PC-9 (cell line): ENCODE results near the gene ADAM19. TPM values are rescaled to one million over a fixed set of nuclear protein-coding genes. Genes with fewer than 3 reads are reported as not detected.

Experiments
- BruUV-seq: library from RNA; stranded (reverse); fragments of 400-500 nt; replicated peaks from 2 replicates; lab custom pipeline; 2021; lab: Mats Ljungman, UMichigan
- CTCF ChIA-PET: fragments of 300-600 bp; sonication (Branson Sonifier 250); formaldehyde crosslinking; loops from one replicate; lab custom pipeline; 2022; ENCODE audit warnings: antibody characterized with exemption; lab: Charles Lee
- POLR2A ChIA-PET: fragments of 300-600 bp; sonication (Branson Sonifier 250); formaldehyde crosslinking; loops from one replicate; lab custom pipeline; 2022; ENCODE audit warnings: antibody characterized with exemption; ENCODE audit not compliant: unreplicated experiment; lab: Charles Lee
- DNase-seq, 2 experiments: peaks; one replicate each; pipeline versions ENCODE4 v3.0.0 to v3.0.0-alpha.2; 2015 to 2022; ENCODE audit warnings: mixed read lengths in 1 of 2
- H2AFZ ChIP-seq: fragments of 200-600 bp; sonication (generic); 2 replicates; pipeline ENCODE4 v1.8.1; 2017; ENCODE audit warnings: antibody characterized with exemption
- H3F3A ChIP-seq: fragments of 200-600 bp; sonication (generic); 2 replicates; pipeline ENCODE4 v1.8.1; 2017; ENCODE audit warnings: antibody characterized with exemption, mild to moderate bottlenecking, low read depth; ENCODE audit not compliant: insufficient read depth
- H3K27ac ChIP-seq: fragments of 200-600 bp; sonication (generic); 2 replicates; pipeline ENCODE4 v1.6.1; 2016; ENCODE audit warnings: mixed run types
- H3K27me3 ChIP-seq: fragments of 200-600 bp; sonication (generic); 2 replicates; pipeline ENCODE4 v1.6.1; 2016; ENCODE audit warnings: low read depth, mixed run types; ENCODE audit not compliant: insufficient read depth
- H3K36me3 ChIP-seq: fragments of 200-600 bp; sonication (generic); 2 replicates; pipeline ENCODE4 v1.6.1; 2016; ENCODE audit warnings: low read depth, mixed run types
- H3K4me1 ChIP-seq: fragments of 200-600 bp; sonication (generic); replicated peaks from 2 replicates; pipeline ENCODE4 v1.6.1; 2016; ENCODE audit warnings: mixed run types; ENCODE audit not compliant: insufficient read depth
- H3K4me2 ChIP-seq: fragments of 200-600 bp; sonication (generic); 2 replicates; pipeline ENCODE4 v1.6.1; 2017; ENCODE audit warnings: mixed run types
- H3K4me3 ChIP-seq: fragments of 200-600 bp; sonication (generic); 2 replicates; pipeline ENCODE4 v1.6.1; 2016; ENCODE audit warnings: mixed run types
- H3K79me2 ChIP-seq: fragments of 200-600 bp; sonication (generic); 2 replicates; pipeline ENCODE4 v1.6.1; 2017; ENCODE audit warnings: low read depth, mixed run types
- H3K9me2 ChIP-seq: fragments of 200-600 bp; sonication (generic); 2 replicates; pipeline ENCODE4 v1.8.1; 2017; ENCODE audit warnings: mild to moderate bottlenecking; ENCODE audit not compliant: insufficient read depth
- H3K9me3 ChIP-seq: fragments of 200-600 bp; sonication (generic); 2 replicates; pipeline ENCODE4 v1.8.1; 2016; ENCODE audit warnings: low read depth; ENCODE audit not compliant: insufficient read depth
- H4K20me1 ChIP-seq: fragments of 200-600 bp; sonication (generic); 2 replicates; pipeline ENCODE4 v1.8.1; 2017; ENCODE audit not compliant: insufficient read depth
- EZH2 ChIP-seq: fragments of 200-600 bp; sonication (generic); IDR thresholded peaks from 2 replicates; pipeline ENCODE4 v1.8.0; 2017; ENCODE audit warnings: antibody characterized with exemption, low read depth
- intact Hi-C: fragments of 100-400 bp; cut with micrococcal nuclease; formaldehyde crosslinking; loops from one replicate; pipeline ENCODE4 v1.10.0; 2022; ENCODE audit not compliant: unreplicated experiment
- total RNA-seq: library from RNA; stranded (reverse); gene quantifications from 2 replicates; pipeline ENCODE4 v1.2.3, GENCODE V29; 2021
- TF ChIP-seq, protein P1 (sequence below): fragments of 200-600 bp; sonication (generic); conservative IDR thresholded peaks from 2 replicates; pipeline ENCODE4 v1.6.1; 2017; ENCODE audit warnings: mixed run types, antibody characterized with exemption, mild to moderate bottlenecking, moderate library complexity

The ADAM19 gene
- total RNA-seq, 1 experiment from 2014 or later: 7.6 TPM

- CTCF ChIA-PET: no interaction called here
- no peak overlapping the region for H2AFZ ChIP-seq
- intact Hi-C loops: loop anchor here (10.0 kb wide), 1 partner anchor 150 kb away; no protein-coding TSS in a partner anchor
- no peak overlapping the region for H3K4me3 ChIP-seq
- no peaks in the 10 kb centered on the region for H3K79me2 ChIP-seq
- POLR2A ChIA-PET: no interaction called here
- no TSS peak for BruUV-seq
- H3K36me3 ChIP-seq: 0 out of 2 replicates have a peak, but pooled peaks cover 6% of the 10 kb centered on the region
- peaks cover 30% of the 10 kb centered on the region for H3F3A ChIP-seq
- no peaks in the 10 kb centered on the region for H3K9me3 ChIP-seq
- no peaks in the 10 kb centered on the region for H3K27me3 ChIP-seq
- no peak overlapping the region for H3K27ac ChIP-seq
- no peaks in the 10 kb centered on the region for H4K20me1 ChIP-seq
- no peak overlapping the region for H3K4me2 ChIP-seq
- no peak for DNase-seq
- TF ChIP-seq, protein P1, sequence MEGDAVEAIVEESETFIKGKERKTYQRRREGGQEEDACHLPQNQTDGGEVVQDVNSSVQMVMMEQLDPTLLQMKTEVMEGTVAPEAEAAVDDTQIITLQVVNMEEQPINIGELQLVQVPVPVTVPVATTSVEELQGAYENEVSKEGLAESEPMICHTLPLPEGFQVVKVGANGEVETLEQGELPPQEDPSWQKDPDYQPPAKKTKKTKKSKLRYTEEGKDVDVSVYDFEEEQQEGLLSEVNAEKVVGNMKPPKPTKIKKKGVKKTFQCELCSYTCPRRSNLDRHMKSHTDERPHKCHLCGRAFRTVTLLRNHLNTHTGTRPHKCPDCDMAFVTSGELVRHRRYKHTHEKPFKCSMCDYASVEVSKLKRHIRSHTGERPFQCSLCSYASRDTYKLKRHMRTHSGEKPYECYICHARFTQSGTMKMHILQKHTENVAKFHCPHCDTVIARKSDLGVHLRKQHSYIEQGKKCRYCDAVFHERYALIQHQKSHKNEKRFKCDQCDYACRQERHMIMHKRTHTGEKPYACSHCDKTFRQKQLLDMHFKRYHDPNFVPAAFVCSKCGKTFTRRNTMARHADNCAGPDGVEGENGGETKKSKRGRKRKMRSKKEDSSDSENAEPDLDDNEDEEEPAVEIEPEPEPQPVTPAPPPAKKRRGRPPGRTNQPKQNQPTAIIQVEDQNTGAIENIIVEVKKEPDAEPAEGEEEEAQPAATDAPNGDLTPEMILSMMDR: no peak
- TF ChIP-seq EZH2: no peak
- peaks cover 35% of the 10 kb centered on the region for H3K4me1 ChIP-seq
- H3K9me2 ChIP-seq: no peaks in the 10 kb centered on the region
Observed at GRCh38 chr5:157514974-157515373, 60.6 kb downstream of the ADAM19 start.

DNA sequence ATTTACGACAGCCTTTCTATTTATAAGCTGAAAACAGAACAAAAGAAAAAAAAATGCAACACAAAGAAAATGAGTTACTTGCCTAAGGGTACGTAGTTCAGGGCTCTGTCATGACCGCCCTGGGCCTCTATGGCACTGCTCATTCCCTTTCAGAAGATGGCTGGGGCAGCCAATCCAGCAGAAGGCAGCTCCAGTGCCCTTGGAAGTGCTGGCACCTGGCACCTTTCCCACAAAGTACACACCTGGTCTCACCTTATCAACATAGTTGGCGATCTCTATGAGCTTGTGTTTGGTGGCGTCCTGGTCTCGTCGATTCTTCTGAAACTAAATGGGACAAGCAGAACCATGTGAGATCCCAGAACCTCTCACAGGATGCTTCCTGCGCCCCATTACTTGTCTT, 62.4 kb downstream of the ADAM19 start:
- Histone ChIP-seq H3K27me3 (no peaks in the 10 kb centered on the region), H3K36me3 (0 out of 2 replicates have a peak, but pooled peaks cover 6% of the 10 kb centered on the region), H4K20me1 (no peaks in the 10 kb centered on the region), H3K27ac (peak overlapping the region; percentile 96), H3K9me2 (no peaks in the 10 kb centered on the region), H3K79me2 (no peaks in the 10 kb centered on the region), H3F3A (peaks cover 30% of the 10 kb centered on the region), H3K9me3 (no peaks in the 10 kb centered on the region), H3K4me2 (no peak overlapping the region), H3K4me1 (peaks cover 35% of the 10 kb centered on the region), H3K4me3 (no peak overlapping the region), H2AFZ (no peak overlapping the region)
- no peak for TF ChIP-seq EZH2
- TF ChIP-seq, protein P1: no peak
- POLR2A ChIA-PET: no interaction called here
- CTCF ChIA-PET: no interaction called here
- intact Hi-C loops: loop anchor here (2.0 to 10.0 kb wide), 2 partner anchors 64 to 152 kb away; no protein-coding TSS in a partner anchor
- BruUV-seq: no TSS peak
- DNase-seq: no peak

DNA sequence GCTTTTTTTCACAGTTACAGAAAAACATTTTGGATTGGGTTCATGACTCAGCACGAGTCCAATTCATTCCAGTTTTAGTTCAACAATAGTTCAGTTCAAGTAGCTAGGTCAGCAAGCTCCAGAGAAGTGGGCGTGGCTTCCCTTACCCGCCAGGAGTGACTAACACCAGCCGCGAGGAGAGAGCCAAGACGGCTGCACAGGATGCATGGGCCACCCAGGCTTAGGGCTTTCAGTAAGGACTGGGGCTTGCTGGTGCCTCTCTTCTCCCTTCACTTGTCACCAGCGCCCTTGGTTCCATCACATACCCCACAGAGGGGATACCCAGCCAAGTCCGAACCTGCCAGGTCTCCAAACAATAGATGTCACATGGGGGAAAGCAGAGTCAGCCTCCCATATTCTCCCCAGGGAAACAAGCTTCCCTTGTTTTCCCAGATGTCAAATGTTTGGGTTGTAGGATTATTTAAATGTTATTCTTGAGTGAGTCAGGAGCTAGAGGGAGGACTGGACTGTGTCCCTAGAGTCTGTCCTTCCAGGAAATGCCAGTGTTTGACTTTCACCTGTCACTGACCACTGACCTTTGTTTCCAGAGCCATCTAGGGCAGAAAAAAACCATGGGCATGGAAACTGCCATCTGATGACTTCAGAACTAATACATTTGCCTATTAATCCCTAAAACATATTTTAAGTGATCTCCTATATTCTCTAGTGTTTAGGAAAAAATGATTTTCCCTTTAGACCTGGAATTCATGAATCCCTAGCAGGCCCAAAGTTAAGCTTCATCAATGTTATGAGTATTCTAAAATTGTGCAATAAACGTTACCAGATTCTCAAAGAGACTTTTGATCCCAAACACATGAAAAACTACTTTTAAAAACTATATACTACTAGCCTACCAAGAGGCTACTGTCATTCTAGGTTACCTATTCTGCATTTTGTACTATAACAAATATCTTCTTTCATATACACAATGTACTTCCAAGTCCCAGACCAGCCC, 63.6 kb downstream of the ADAM19 start:
- H4K20me1 ChIP-seq: no peaks in the 10 kb centered on the region
- intact Hi-C loops: loop anchor here (1.0 to 10.0 kb wide), 5 partner anchors 47 to 153 kb away; no protein-coding TSS in a partner anchor
- no peak overlapping the region for H2AFZ ChIP-seq
- H3K79me2 ChIP-seq: no peaks in the 10 kb centered on the region
- POLR2A ChIA-PET: interaction anchor here (0.6 to 0.7 kb wide), 2 partner anchors 12 to 220 kb away, joined by 4 to 5 read pairs; partner anchors contain the start of gene THG1L
- H3K4me2 ChIP-seq: peak overlapping the region; percentile 71
- BruUV-seq: no TSS peak
- no peaks in the 10 kb centered on the region for H3K9me3 ChIP-seq
- H3K4me1 ChIP-seq: peaks cover 40% of the 10 kb centered on the region
- peaks cover 30% of the 10 kb centered on the region for H3F3A ChIP-seq
- TF ChIP-seq EZH2: no peak
- TF ChIP-seq, protein P1: no peak
- H3K9me2 ChIP-seq: no peaks in the 10 kb centered on the region
- 0 out of 2 replicates have a peak, but pooled peaks cover 6% of the 10 kb centered on the region for H3K36me3 ChIP-seq
- peak overlapping the region; percentile 96 for H3K27ac ChIP-seq
- no peaks in the 10 kb centered on the region for H3K27me3 ChIP-seq
- DNase-seq: peak; percentile 85 to 87
- no peak overlapping the region for H3K4me3 ChIP-seq
- CTCF ChIA-PET: interaction anchor here (0.9 kb wide), 1 partner anchor 206 kb away, joined by 3 read pairs; no protein-coding TSS in a partner anchor
